A549 (cell line): ENCODE data around the gene PTPN4. TPM values are rescaled to one million over a fixed set of nuclear protein-coding genes. Genes with fewer than 3 reads are reported as not detected.

Experiments used
- ATAC-seq, 2 experiments: fragments of 200-7000 bp in 1 of 2; fragments of >200 bp in 1 of 2; cut with Nextera tagmentation in 1 of 2; cut with Tn5 transposase in 1 of 2; 3 replicates each; pipeline versions ENCODE4 v1.8.0 to v1.9.1; 2018 to 2020; ENCODE audit warnings: mild to moderate bottlenecking in 1 of 2, moderate library complexity in 1 of 2
- CTCF ChIA-PET: fragments of 300-600 bp; sonication (Branson Sonifier 250); formaldehyde crosslinking; extraction: SDS; loops from one replicate; lab custom pipeline; 2021; ENCODE audit warnings: antibody characterized with exemption, inconsistent platforms; lab: Yijun Ruan, JAX
- POLR2A ChIA-PET: fragments of 350-600 bp; formaldehyde crosslinking; extraction: SDS; loops from one replicate; lab custom pipeline; 2021; ENCODE audit warnings: antibody characterized with exemption, inconsistent platforms; lab: Yijun Ruan, JAX
- DNase-seq, 2 experiments: peaks; one replicate each; pipeline versions ENCODE4 v3.0.0 to v3.0.0-alpha.2; 2011 to 2016; ENCODE audit warnings: low read depth in 1 of 2, low spot score in 1 of 2
- FAIRE-seq: peaks from 2 replicates; lab custom pipeline; 2011; peaks lifted over from hg19 to GRCh38; lab: Jason Lieb, UNC
- H3K27ac ChIP-seq, 2 experiments: fragments of >200 bp; sonication (Bioruptor Twin); formaldehyde crosslinking; 3 replicates each; pipeline ENCODE4 v1.5.1; 2016 to 2017
- H3K4me1 ChIP-seq: fragments of >200 bp; sonication (Bioruptor Twin); formaldehyde crosslinking; 3 replicates; pipeline ENCODE4 v1.6.1; 2016
- H3K4me2 ChIP-seq: fragments of >200 bp; sonication (Bioruptor Twin); formaldehyde crosslinking; 3 replicates; pipeline ENCODE4 v1.6.1; 2016
- H3K4me3 ChIP-seq: fragments of >200 bp; sonication (Bioruptor Twin); formaldehyde crosslinking; 3 replicates; pipeline ENCODE4 v1.5.1; 2016
- H3K9me3 ChIP-seq: fragments of >200 bp; sonication (Bioruptor Twin); formaldehyde crosslinking; 3 replicates; pipeline ENCODE4 v1.6.1; 2016
- ATOH8 ChIP-seq: fragments of 250-450 bp; sonication (Bioruptor Pico); IDR thresholded peaks from 2 replicates; pipeline ENCODE4 v1.5.0; 2020; ENCODE audit warnings: low read depth, mild to moderate bottlenecking, moderate library complexity
- BCL3 ChIP-seq: fragments of >200 bp; sonication (Bioruptor Twin); formaldehyde crosslinking; IDR thresholded peaks from 3 replicates; pipeline ENCODE4 v1.6.1; 2016
- BHLHE40 ChIP-seq: IDR thresholded peaks from 2 replicates; pipeline ENCODE4 v1.6.1; 2012; ENCODE audit warnings: low read depth, low read length, inconsistent platforms
- CBX2 ChIP-seq: fragments of 200-600 bp; sonication (generic); IDR thresholded peaks from 2 replicates; pipeline ENCODE4 v1.6.1; 2016; ENCODE audit warnings: low read depth, mild to moderate bottlenecking, borderline replicate concordance
- CTCF ChIP-seq: fragments of >200 bp; sonication (Bioruptor Twin); formaldehyde crosslinking; IDR thresholded peaks from 3 replicates; pipeline ENCODE4 v1.5.1; 2016
- EHF ChIP-seq: fragments of 250-450 bp; sonication (Bioruptor Pico); IDR thresholded peaks from 2 replicates; pipeline ENCODE4 v1.5.0; 2020; ENCODE audit warnings: mild to moderate bottlenecking
- EP300 ChIP-seq, 2 experiments: fragments of >200 bp; sonication (Bioruptor Twin); formaldehyde crosslinking; IDR thresholded peaks; 2 replicates in 1 of 2; 3 replicates in 1 of 2; pipeline ENCODE4 v1.6.1; 2016 to 2017
- FOSL2 ChIP-seq, 2 experiments: fragments of 450-650 bp in 1 of 2; fragments of >200 bp in 1 of 2; sonication (Bioruptor Twin) in 1 of 2; formaldehyde crosslinking; IDR thresholded peaks; 2 replicates each; pipeline versions ENCODE4 v1.5.0 to v1.6.1; 2016 to 2020; ENCODE audit warnings: mild to moderate bottlenecking in 1 of 2, moderate library complexity in 1 of 2
- GATA3 ChIP-seq: IDR thresholded peaks from 2 replicates; pipeline ENCODE4 v1.6.1; 2012; ENCODE audit warnings: borderline replicate concordance
- HDAC2 ChIP-seq: fragments of 200-600 bp; sonication (generic); IDR thresholded peaks from 2 replicates; pipeline ENCODE4 v1.6.1; 2016
- HES2 ChIP-seq: fragments of >200 bp; sonication (Bioruptor Twin); formaldehyde crosslinking; IDR thresholded peaks from 2 replicates; pipeline ENCODE4 v1.6.1; 2016
- HMGXB4 ChIP-seq: fragments of 250-450 bp; sonication (Bioruptor Pico); IDR thresholded peaks from 2 replicates; pipeline ENCODE4 v1.5.0; 2021; ENCODE audit warnings: mild to moderate bottlenecking, moderate library complexity, borderline replicate concordance
- HOXA7 ChIP-seq: fragments of 250-450 bp; sonication (Bioruptor Pico); IDR thresholded peaks from 2 replicates; pipeline ENCODE4 v1.5.0; 2020; ENCODE audit warnings: mild to moderate bottlenecking, moderate library complexity
- JUN ChIP-seq, 2 experiments: fragments of >200 bp; sonication (Bioruptor Twin); formaldehyde crosslinking; IDR thresholded peaks; 2 replicates in 1 of 2; 3 replicates in 1 of 2; pipeline ENCODE4 v1.6.1; 2016 to 2017
- PHF8 ChIP-seq: fragments of 200-600 bp; sonication (generic); IDR thresholded peaks from 2 replicates; pipeline ENCODE4 v1.6.1; 2016; ENCODE audit warnings: low read depth, mild to moderate bottlenecking, antibody characterized with exemption, moderate library complexity, borderline replicate concordance
- RARB ChIP-seq: fragments of 250-450 bp; sonication (Bioruptor Pico); IDR thresholded peaks from 2 replicates; pipeline ENCODE4 v1.8.0; 2021; ENCODE audit warnings: mild to moderate bottlenecking, moderate library complexity
- RFX5 ChIP-seq: fragments of 450-650 bp; IDR thresholded peaks from 2 replicates; pipeline ENCODE4 v1.7.1; 2014; ENCODE audit warnings: antibody characterized with exemption, mild to moderate bottlenecking, moderate library complexity
- RNF2 ChIP-seq: fragments of 200-600 bp; sonication (generic); IDR thresholded peaks from 2 replicates; pipeline ENCODE4 v1.6.1; 2016; ENCODE audit warnings: low read depth, mild to moderate bottlenecking, antibody characterized with exemption, moderate library complexity, borderline replicate concordance
- SREBF2 ChIP-seq: fragments of 450-650 bp; IDR thresholded peaks from 2 replicates; pipeline ENCODE4 v1.6.1; 2014; ENCODE audit warnings: mild to moderate bottlenecking, moderate library complexity
- WGBS: methylation state at CpG from one replicate; pipeline ENCODE4 v1.1.6; 2017; ENCODE audit errors: missing lambda C conversion rate; 5-methylcytosine and 5-hydroxymethylcytosine counted together
- polyA plus RNA-seq, 4 experiments: library from polyadenylated mRNA; depleted of rRNA in 3 of 4; stranded (reverse); fragments of >200 nt; fragmentation: RNase III in 1 of 4; extraction: RNeasy Plus Mini Kit Qiagen cat#74134 plus additional on column Dnase treatment in 1 of 4; gene quantifications; 2 replicates in 3 of 4; 3 replicates in 1 of 4; pipeline ENCODE4 v1.2.3, GENCODE V29; 2011 to 2017

Gene PTPN4
- polyA plus RNA-seq, 2 of the 4 experiments (the other 2 are of a cell fraction), result 14.5 to 36.6 TPM

GRCh38 chr2:120007851-120008250 lies 248.1 kb downstream of the PTPN4 start:
- Histone ChIP-seq H3K27ac (no peak overlapping the region), H3K4me1 (peaks cover 6% of the 10 kb centered on the region; the same call in 1 of the 3 replicates), H3K9me3 (no peaks in the 10 kb centered on the region), H3K4me2 (no peak overlapping the region), H3K4me3 (no peak overlapping the region)
- WGBS, result 96% methylated on average over 4 of the region's 4 CpGs
- ATAC-seq (no peak), FAIRE-seq (no peak), DNase-seq (no peak)
- ChIA-PET CTCF (interaction anchor here (1.5 kb wide), 1 partner anchor 10 kb away, joined by 3 read pairs; no protein-coding TSS in a partner anchor), POLR2A (no interaction called here)
- TF ChIP-seq FOSL2 (IDR thresholded peaks at IDR 0.05) (no peak), FOSL2 (CRISPR knock-in tag; IDR thresholded peaks at IDR 0.05) (no peak), PHF8 (no peak), HES2 (no peak), RFX5 (no peak), EP300 (IDR thresholded peaks at IDR 0.05) (no peak), CTCF (no peak), HMGXB4 (no peak), JUN (IDR thresholded peaks at IDR 0.05) (no peak), SREBF2 (no peak), GATA3 (no peak), BCL3 (no peak), HDAC2 (no peak), RARB (CRISPR knock-in tag) (no peak), ATOH8 (CRISPR knock-in tag) (no peak), HOXA7 (CRISPR knock-in tag) (no peak), BHLHE40 (no peak), EHF (no peak)

GRCh38 chr2:120012363-120012762 lies 252.6 kb downstream of the PTPN4 start:
- no peaks in the 10 kb centered on the region for H3K9me3 ChIP-seq
- peak overlapping the region; percentile 81 for H3K4me2 ChIP-seq
- WGBS, result 41% methylated on average over 8 of the region's 8 CpGs
- peaks cover 24% of the 10 kb centered on the region for H3K4me1 ChIP-seq
- FAIRE-seq, result no peak
- peak overlapping the region; percentile 79 to 93 for H3K27ac ChIP-seq
- TF ChIP-seq RNF2 (peak; percentile 68; the same call in 1 of the 2 replicates), CBX2 (no peak)
- POLR2A ChIA-PET, result interaction anchor here (0.7 to 1.0 kb wide), 3 partner anchors 16 to 184 kb away, joined by 3 read pairs; no protein-coding TSS in a partner anchor
- DNase-seq, result no peak
- peak overlapping the region; percentile 83 for H3K4me3 ChIP-seq
- CTCF ChIA-PET, result interaction anchor here (2.1 kb wide), 1 partner anchor 12 kb away, joined by 7 read pairs; no protein-coding TSS in a partner anchor
- 0 out of 6 replicates have a peak, but pooled peaks of 1 of the 2 experiments have one; percentile 1 for ATAC-seq
